GM18526 (cell line): ENCODE data around the gene ZFC3H1.

Source experiments
- POLR2A ChIP-seq: IDR thresholded peaks from 3 replicates; pipeline ENCODE4 v1.6.1; 2011; ENCODE audit not compliant: insufficient read length; ENCODE audit errors: extremely low read depth

Gene ZFC3H1

GRCh38 chr12:71663561-71664410 lies at the start of gene ZFC3H1, which contains the start of gene THAP2:
Gene ZFC3H1, minus strand, starts transcription at chr12:71663848. Its CDS starts 238 bp downstream, at chr12:71663610.
Gene THAP2, plus strand, starts transcription at chr12:71664301. Its CDS starts 209 bp downstream, at chr12:71664510.
- peak; percentile 95 for TF ChIP-seq POLR2A

GRCh38 chr12:71710276-71711125 lies 46.9 kb upstream of the ZFC3H1 start:
- TF ChIP-seq POLR2A: no peak

GRCh38 chr12:71708658-71709057 lies 45.0 kb upstream of the ZFC3H1 start:
- no peak for TF ChIP-seq POLR2A

- TF ChIP-seq POLR2A: no peak
These were observed 41.3 kb upstream of the ZFC3H1 start for GRCh38 chr12:71704920-71705319.

- no peak for TF ChIP-seq POLR2A
These were observed 39.6 kb upstream of the ZFC3H1 start for GRCh38 chr12:71703206-71703605.

GRCh38 chr12:71702590-71702989 lies 38.9 kb upstream of the ZFC3H1 start:
- no peak for TF ChIP-seq POLR2A

- no peak for TF ChIP-seq POLR2A
These were observed 32.1 kb upstream of the ZFC3H1 start for GRCh38 chr12:71695782-71696181.

GRCh38 chr12:71694099-71694820 lies 30.6 kb upstream of the ZFC3H1 start:
- TF ChIP-seq POLR2A: no peak

- TF ChIP-seq POLR2A: no peak
These were observed 29.5 kb upstream of the ZFC3H1 start for GRCh38 chr12:71693126-71693525.

GRCh38 chr12:71691504-71692129 lies 28.0 kb upstream of the ZFC3H1 start:
- no peak for TF ChIP-seq POLR2A

GRCh38 chr12:71688961-71689570 lies 25.4 kb upstream of the ZFC3H1 start:
- TF ChIP-seq POLR2A: no peak

- no peak for TF ChIP-seq POLR2A
These were observed 23.0 kb upstream of the ZFC3H1 start for GRCh38 chr12:71686658-71687025.

GRCh38 chr12:71685914-71686657 lies 22.4 kb upstream of the ZFC3H1 start, which contains the start of gene TMEM19:
Gene TMEM19, plus strand, starts transcription at chr12:71686082. Its CDS starts 599 bp downstream, at chr12:71686681.
- TF ChIP-seq POLR2A: peak; percentile 84
